ENCODE measurements around the gene TBL1Y.
"Not testable (repeated sequence)": the region's sequence is repeated elsewhere in the genome, so short reads cannot be mapped to it uniquely, and the experiment has no call there.

Gene TBL1Y

DNA sequence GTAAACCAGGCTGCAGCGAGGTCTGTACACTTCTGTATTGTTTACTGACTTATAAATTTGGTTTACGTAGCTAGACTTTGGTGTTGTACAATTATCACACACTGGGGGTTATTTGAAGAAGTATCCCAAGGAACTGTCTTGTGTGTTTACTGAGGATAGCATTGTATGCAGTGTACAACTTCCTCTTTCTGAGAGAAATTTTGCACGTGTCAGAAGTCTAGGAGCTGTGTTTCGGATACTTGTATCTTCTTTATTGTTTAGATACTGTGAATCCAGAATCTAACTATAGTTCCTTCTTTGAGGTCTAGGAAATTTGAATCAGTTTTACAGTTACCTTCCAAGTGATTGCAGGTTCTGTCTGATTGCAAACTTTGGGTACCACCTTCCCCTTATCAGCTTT lies 64.5 kb downstream of the TBL1Y start:
- DNase-seq = no peak

DNA sequence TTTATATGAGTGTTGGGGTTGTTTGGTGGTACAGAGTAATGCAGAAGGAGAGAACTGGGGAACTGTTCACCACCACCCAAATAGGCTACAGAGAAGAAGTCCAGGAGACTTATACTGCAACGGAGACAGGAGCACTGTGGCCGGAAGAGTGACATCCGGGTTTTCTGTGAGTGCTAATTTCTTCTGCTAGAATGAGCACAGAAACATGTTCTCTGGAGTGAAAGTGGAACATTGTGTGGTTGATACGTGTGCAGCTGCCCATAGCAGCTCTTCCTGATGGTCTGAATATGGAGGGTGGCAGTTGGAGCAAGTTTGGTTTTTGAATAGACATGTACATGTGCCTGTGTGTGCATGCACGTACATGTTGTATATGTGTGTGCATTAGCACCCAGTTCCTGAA lies 67.3 kb downstream of the TBL1Y start:
- DNase-seq = no peak

GRCh38 chrY:6983221-6983620 lies 72.7 kb downstream of the TBL1Y start:
- DNase-seq = no peak

DNA sequence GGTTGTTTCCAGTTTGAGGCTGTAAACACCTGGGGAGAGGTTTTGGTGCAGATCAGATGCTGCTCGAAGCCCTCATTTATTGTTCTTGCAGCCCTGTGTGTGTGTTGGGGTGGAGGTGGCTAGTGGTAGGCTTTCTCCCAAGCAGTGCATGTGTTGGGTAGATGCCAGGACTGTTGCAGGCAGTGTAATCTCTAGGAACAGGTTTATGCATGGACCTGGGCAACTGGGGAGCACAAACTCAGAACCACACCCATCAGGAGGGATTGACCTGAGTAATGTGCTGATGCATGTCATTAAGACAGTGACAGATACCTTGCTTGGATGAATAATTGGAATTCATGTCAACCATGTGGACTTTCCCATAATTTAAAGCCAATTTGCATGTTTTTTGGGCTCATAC lies 77.3 kb downstream of the TBL1Y start:
- DNase-seq = no peak

DNA sequence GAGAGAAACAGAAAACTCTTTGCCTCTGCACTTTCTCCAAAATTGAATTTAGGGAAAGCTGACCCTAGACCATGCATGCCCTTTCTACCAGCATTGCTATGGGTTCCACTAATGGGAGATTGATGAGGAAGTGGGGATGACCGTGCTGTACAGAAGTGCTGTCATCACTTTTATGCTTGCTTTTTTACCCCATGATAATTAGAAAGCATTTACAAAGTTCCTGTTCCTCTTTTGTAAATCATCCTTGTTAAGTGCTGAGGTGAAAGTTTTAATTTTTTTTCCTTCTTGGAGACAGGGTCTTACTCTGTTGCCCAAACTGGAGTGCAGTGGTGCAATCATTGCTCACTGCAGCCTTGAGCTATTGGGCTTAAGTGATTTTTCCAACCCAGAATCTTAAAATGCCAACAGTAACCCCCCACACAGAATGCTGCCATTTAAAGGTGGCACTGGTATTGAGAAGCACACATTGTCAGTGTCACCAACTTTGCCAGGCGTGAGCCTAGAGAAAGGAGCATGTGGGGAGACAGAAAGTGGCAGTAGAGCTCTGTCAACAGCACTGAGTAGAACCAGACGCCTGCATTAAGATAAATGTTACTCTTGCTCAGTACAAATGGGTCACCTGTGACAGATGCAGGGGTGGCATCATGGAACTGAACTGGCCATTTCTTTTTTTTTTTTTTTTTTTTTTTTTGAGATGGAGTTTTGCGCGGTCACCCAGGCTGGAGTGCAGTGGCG lies 79.6 kb downstream of the TBL1Y start:
- no peak for DNase-seq

DNA sequence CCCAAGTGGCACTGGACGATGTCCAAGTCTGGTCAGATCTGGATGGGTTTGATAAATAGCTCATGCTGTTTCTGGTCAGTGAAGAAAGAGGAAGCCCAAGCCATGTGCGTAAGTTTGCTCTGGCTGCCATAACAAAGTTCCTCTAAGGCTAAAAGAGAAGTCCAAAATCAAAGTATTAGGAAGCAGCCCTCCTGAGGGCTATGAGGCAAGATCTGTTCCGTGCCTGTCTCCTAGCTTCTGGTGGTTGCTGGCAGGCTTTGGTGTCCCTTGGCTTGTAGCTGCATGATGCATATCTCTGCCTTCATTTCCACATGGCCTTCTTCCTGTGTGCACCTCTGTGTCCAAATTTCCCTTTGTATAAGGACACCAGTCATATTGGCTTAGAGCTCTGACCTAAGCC lies 81.5 kb downstream of the TBL1Y start:
- DNase-seq = no peak

- DNase-seq = no peak
These were observed 85.5 kb downstream of the TBL1Y start for GRCh38 chrY:6995987-6996386.

GRCh38 chrY:6997503-6998066 lies 87.1 kb downstream of the TBL1Y start:
- DNase-seq = no peak

DNA sequence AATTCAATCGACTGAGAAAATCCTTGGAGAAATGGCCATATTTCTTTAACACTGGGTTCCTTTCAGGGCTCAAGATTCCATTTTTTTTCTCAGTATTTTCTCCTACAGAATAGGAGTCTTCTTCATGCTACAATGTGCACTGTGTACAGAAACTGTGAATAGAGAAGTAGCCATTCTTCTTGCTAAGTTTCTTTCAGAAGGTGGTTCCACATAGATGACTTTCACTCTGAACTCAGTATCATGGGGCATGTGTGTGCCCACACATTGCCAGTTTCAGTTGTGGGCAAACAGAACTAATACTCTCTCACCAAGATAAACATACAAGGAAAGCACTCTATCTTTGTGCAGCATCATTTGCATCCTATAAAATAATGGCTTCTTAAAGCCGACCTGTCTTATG lies 89.4 kb downstream of the TBL1Y start:
- no peak for DNase-seq

DNA sequence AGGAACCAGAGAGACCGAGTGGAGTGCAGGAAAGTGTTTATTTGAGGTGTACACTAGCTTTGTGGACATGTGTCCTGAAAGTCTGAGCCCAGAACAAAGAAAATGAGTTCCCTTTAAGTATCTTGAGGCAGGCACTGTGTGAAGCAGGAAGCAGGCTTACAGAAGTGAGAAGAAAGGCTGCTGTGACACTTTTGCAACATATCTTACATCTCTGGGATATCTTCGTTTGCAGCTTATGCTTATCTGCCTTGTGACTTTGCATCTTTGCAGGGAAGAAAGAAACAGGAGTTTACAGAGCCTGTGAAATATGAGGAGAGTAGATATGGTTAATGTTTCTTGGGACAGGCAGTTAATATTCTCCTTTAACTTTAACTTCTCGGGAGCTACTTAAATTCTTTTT lies 92.1 kb downstream of the TBL1Y start:
- no peak for DNase-seq

DNA sequence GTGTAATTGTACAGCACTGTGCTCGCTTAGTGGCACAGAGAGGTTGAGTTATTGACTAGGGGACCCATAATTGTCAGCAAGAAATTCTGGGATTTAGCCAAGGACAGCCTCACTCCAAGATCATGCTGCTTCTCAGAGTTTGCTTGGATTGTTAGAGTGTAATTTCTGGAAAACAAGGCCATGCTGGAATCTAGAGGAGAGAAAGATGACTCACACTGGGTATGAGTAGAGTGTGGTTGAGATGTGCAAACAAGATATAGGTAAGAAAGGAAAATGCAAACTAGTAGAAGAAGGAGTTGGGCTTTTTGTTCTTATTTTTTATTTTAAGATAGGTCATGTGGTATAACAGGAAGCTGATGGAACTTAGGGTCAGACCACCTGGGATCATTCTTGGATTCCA lies 97.4 kb downstream of the TBL1Y start:
- no peak for DNase-seq

DNA sequence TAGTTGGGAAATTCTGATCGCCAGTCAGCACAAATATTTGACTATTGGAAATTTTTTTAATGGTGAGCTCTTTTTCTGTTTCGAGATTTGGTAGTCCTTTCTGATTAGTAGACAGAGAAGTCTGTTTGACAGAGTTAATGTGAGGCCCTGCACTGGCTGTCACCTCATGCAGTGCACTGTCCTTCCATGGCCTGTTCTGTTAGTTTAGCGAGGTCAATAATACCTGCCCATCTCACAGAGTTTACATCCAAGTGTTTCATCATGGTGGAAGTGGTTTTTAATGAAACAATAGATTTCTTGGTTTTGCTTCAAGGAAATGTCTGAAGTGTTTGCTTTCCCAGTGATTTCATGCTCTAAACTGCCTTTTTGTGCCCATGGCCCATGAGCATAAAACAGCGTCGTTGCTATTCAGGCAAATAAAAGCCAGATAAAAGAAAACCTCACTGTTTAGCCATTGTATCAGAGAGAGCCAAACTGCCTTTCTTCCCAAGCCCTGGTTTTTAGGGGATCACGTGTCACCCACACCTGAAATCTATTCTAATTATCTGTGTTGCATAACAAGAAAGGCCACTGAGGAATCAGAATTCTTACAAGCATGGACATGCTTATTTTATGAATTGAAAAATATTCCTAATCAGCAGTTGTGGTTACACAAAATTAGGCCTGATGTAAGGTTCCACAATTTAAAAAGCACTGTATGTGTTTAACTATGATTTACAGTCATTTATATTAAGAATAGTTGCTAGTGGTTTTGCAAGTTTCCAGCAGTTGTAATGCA lies 98.3 kb downstream of the TBL1Y start:
- no peak for DNase-seq

DNA sequence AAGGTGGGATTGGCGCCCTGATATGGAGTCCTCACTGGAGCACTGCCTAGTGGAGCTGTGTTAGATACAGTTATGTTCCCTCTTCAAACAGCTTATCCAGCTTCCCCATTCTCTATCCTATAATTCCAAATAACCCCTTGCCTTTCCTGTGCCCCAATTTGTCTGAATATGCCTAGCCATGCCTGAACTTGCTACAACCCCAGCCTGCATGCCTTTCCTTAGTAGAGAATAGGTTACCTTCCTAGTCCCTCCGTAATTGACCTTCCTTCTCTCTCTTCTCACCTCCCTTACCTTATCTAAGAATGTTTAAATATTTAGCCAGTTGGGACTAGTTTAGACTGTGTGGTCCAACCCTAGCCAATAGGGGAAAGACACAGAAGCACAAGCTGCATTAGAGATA lies 102.6 kb downstream of the TBL1Y start:
- no peak for DNase-seq

GRCh38 chrY:7016521-7016920 lies 106.0 kb downstream of the TBL1Y start:
- no peak for DNase-seq

DNA sequence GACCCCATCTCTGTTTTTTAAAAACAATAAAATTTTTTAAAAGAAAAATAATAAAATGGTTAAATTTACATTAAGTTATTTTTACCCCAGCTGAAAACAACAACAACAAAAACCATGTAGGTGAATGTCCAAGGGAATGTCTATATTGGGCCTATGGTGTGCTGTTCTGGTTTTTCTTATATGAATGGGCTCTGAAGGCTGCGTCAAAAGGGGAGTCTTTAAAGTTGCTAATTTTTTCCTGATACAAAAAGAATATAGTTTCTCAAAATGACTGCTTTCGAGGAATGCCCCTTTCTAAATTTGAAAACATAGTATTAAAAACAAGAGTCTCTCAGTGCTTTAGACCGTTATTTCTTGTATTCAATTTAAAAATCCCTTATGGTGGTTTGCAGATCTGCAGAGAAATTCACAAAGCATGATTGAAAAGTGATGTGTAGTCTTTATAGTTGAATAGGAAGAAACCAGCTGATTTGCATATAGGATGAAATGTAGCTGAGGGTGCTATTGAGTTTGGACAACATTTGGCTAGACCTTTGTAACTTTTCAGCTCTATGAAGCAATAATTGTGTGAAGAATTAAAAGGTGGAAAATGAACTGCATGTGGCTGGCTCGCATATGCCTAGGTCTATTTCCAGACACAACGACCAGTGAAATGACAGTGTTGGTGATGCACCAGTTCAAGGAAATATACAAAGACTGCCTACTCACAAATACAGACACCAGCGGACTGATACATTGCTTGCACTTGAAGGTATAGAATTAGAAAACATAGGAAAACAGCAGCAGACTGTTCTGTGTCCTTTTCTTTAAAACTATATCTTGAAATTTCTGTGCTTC lies 107.0 kb downstream of the TBL1Y start:
- no peak for DNase-seq

GRCh38 chrY:7039037-7039436 lies 128.5 kb downstream of the TBL1Y start:
- no peak for DNase-seq

GRCh38 chrY:7040662-7041061 lies 130.2 kb downstream of the TBL1Y start:
- no peak for DNase-seq

DNA sequence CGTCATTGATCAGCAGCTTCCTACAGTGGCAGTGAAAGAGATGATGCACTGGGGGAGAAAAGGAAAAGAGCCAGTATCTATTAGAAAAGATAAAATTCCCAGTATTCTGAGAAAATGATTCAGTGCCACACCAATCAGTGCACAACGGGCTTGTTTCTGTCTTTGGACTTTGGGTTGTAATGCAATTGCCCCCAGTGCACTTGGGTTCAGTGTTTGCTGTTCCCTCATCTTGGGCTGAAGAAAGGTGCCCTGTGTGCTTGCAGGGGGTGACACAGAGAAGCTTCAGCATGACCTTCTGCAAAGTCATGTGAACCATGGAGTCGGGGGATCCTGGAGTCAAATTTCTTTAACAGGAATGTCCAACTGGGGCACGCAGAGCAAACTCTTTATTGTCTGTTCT lies 131.5 kb downstream of the TBL1Y start:
- DNase-seq = no peak

DNA sequence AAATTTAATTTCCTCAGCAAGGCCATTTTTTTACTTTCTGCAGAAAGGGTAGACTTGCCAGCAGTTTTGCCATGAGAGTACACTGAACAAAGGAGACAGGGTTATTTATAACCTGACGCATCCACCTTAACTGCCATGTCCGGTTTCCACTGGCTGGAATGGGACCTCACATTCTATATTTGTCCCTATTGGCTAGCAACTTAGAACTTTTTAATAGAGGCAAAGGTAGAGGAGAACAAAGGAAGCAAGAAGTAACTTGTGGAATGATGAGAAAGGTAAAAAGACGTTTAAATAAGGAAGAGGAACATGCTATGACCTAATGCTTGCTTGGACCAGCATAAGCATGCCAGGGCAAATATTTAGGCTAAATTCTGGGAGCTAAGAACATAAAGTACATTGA lies 142.0 kb downstream of the TBL1Y start:
- not testable (repeated sequence) for DNase-seq

- DNase-seq = no peak
These were observed 146.4 kb downstream of the TBL1Y start for GRCh38 chrY:7056886-7057285.

- DNase-seq = no peak
These were observed 168.2 kb downstream of the TBL1Y start for GRCh38 chrY:7078725-7079124.

GRCh38 chrY:7080548-7080947 lies 170.1 kb downstream of the TBL1Y start:
- not testable (repeated sequence) for DNase-seq

- DNase-seq = no peak
These were observed 175.1 kb downstream of the TBL1Y start for GRCh38 chrY:7085606-7086005.

All from NCI-H748 treated with DMSO at 0.1 percent for 48 hours (cell line).